GM21515 (cell line): ENCODE results near the gene SFSWAP.
"Not testable (repeated sequence)": the region's sequence is repeated elsewhere in the genome, so short reads cannot be mapped to it uniquely, and the experiment has no call there.

Experiments used
- ATAC-seq: cut with Tn5 transposase; IDR thresholded peaks from one replicate; pipeline ENCODE4 v1.9.1; 2021; ENCODE audit not compliant: unreplicated experiment

The SFSWAP gene

DNA sequence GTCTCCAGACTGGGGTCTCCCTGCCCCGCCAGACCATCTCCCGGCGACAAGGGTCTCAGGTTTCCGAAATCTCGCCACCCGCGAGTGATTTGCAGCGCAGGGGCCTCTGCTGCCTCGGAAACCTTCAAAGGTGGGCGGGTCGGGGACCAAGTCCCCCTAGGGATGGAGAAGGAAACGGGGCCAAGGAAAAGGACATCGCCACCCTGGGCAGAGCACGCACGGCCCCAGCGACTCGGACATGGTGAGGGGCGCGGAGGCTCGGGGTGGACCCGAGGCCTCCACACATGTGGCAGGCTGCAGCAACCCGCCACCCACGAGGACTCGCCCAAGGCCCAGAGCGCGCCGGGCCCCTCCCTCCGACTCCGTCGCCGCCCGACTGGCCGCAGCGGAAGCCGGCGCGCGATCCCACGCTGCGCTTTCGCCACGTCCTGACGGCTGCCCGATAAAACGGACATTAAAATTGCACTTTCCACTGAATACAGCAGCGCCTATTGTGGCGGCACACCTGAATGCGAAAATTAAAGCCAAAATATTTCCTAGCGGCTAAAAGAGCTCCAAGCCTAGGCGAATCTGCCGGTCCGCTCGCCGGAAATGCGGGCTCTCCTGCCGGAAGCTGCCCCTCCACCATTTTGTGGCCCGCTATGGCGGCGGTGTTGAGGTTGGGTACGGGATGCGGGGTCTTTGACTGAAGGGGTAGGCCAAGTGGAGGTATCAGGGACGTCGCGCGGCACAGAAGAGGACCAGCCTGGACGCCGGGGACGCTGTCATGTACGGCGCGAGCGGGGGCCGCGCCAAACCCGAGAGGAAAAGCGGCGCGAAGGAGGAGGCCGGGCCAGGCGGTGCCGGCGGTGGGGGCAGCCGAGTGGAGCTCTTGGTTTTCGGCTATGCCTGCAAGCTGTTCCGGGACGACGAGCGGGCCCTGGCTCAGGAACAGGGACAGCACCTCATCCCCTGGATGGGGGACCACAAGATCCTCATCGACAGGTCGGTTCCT is at the start of gene SFSWAP:
Gene SFSWAP (plus strand): TSS at position 627 of the 994 bp plus-strand sequence. CDS start 140 bp downstream, at position 767.
- peak; percentile 86 for ATAC-seq

DNA sequence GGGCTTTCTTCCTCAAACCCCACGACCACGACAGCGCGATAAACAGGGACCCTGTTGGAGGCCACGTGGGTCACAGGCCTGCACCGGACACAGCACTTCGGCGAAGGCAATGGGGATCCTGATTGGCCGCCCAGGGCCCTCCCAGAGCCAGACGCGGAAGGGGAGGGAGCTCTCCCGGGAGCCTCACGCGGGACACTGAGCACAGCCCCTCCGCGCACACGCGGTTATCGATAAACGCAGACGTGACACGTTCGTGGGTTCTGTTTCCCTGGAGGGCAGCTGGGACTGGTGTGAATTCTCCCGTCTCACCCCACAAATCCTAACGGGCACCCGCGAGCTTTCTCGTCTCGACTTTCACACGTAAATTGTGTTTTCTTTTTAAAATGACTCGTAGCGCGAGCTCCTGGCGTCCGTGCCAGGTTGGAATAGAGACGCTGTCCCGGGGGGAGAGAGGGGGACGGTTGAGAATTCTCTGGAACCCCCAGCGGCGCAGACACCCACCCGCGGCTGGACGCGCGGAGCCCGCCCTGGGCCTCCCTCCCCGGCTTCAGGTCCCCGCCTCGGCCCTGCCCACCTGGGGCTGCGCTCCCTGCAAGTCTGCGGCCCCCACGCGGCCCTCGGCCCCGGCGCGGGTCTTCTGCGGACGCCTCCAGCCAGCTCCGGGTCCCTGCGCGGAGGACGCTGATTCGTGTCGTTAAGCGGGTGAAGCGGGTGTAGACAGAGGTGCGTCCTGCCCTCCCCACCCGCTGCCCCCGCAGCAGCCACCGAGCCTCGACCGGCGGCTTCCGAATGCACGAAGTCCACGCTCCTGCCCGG is 49.5 kb upstream of the SFSWAP start:
- ATAC-seq, result not testable (repeated sequence)

DNA sequence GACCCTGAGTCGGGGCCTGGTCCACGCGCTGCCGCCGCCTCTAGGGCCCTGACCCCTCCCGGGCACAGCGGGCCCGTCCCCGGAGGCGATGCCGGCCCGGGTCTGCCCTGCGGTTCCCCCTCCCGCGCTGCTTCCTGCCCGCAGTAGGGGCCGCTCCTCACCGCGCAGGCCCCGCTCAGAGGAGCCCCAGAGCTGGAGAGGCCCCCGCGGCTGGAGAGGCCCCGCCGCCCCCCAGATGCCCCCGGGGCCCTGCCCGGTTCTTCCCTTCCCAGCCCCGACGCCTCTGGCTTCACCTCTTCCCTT is 49.0 kb upstream of the SFSWAP start:
- ATAC-seq, result not testable (repeated sequence)

DNA sequence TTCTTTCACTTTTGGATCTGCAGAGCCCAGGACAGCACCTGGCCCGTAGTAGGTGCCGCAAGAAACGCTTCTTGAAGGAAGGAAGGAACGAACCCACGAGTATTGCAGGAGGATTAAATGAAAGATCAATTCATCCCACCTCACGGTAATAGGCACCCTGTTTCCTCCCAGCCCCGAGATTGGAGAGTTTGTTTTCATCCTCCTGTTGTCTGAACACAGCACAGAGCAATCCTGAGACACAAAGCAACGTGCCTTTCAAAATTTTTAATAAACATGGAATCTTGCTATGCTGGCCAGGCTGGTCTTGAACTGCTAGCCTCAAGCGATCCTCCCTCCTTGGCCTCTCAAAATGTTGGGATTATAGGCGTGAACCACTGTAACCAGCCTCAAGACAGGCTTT is 48.5 kb upstream of the SFSWAP start:
- ATAC-seq, result not testable (repeated sequence)

DNA sequence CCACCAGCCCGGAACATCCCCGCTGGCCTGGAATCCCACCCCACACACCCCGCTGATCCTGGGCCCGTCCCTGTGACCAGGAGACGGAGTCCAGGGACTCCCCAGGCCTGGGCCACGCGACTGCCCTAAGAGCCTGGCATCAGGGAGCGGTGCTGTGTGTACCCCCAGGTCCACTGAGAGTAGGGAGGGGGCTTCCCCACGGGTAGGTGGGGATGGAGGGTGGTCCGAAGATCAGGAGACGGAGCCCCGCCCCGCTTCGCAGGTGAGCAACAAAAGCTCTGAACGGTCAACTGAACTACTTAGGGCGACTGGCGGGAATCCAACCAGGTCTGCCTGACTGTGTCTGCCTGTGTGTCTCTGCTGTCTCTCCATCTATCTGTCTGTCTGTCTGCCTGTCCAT is 45.2 kb upstream of the SFSWAP start:
- ATAC-seq, result not testable (repeated sequence)

DNA sequence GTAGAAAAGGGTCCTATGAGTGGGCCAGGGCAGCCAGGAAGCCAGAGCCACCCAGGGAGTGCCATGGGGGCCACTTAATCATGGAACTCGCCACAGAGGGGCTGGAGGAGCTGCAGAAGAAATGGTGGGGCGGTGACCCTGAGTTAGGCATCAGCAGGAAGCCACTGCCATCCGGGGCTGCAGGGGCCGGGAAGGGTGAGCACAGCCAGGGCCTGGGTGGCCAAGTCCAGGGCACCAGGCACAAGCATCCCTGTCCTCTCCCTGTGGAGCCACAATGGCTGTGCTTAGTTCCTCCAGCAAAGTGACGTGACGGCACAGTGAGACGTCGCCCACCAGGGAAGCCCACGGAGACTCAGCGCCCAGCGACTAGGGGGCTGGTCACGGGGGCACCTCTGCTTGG is 44.4 kb upstream of the SFSWAP start:
- ATAC-seq, result not testable (repeated sequence)

DNA sequence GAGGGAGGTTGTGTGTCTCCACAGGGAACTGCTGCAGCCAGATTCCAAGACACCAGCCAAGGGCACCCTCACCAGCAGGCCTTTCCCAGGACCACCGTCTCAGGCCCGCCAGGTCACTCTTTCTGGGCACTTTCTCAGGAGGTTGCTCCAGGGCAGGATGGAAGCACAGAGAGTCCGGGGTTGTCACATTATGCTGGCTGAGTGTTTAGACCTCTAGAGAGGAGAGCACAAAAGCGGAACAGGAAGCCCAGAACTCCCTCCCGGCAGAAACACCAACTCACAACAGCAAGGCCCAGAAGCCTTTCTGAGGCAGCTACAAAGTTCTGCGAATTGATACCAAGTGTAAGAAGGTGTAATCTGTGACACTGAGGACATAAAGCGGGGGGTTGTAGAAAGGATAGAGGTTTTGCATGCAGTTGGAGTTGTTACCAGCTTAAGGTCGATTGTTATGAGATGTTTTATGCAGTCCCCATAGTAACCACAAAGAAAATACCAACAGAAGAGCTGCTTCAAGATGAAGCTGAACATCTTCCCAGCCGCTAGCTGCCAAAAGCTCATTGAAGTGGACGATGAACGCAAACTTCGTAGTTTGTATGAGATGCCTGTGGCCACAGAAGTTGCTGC is 43.8 kb upstream of the SFSWAP start:
- ATAC-seq, result not testable (repeated sequence)

DNA sequence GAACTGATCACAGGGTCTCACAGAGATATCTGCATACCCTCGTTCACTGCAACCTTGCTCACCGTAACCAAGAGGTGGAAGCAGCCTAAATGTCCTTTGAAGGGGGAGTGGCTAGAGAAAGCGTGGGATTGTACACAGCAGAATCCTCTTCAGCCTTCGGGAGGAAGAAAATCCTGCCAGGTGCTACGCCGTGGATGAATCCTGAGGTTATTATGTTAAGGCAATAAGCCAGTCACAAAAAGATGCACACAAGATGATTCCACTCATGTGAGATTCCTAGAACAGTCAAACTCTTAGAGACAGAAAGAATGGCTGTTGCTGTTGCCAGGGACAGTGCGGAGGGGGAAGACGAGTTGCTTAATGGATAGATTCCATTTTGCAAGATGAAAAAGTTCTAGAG is 39.6 kb upstream of the SFSWAP start:
- no peak for ATAC-seq

DNA sequence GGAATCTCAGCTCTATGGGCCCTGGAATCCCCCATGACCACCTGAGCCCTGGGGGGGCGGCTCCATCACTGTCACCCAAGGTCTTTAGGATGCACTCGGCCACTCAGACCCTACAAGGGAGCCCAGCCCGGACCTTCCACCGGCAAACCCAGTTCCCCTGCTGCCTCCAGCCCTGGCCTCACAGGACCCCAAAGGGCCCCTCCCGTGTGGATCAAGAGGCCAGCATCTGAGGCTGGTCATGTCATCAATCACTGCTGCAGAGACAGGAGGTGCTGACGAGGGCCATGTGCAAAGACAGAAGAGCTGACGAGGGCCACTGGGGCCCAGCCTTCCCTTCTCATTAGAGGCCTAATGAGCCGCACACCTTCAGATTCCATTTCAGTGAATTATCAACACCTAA is 39.0 kb upstream of the SFSWAP start:
- ATAC-seq, result no peak

DNA sequence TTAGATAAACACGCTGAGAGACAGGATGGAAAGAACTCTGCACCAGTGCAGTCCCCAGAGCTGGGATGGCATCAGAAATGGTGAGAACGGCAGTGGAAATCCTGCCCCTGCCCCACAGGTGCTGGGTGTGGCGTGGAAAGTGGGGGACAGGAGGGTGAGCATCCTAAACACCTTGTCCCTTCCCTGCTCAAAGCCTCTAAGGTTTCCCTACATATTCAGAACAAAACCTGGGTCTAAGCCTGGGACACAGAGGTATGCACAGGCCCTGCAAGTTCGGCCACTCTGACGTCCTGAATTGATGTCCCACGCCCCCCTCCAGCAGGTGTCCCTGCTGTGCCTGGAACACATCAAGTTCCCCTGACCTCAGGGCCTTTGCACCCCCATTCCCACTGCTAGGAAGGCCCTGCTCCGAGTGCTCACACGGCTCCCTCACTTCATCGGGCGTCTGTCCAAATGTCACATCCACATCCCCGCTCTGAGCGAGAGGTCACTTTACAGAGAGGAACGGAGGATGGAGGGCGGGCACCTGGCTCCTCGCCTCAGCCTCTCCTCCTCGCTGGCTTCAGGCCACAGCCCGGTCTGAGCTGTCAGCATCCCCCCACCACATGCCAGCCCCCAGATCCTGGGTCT is 38.5 kb upstream of the SFSWAP start:
- no peak for ATAC-seq

DNA sequence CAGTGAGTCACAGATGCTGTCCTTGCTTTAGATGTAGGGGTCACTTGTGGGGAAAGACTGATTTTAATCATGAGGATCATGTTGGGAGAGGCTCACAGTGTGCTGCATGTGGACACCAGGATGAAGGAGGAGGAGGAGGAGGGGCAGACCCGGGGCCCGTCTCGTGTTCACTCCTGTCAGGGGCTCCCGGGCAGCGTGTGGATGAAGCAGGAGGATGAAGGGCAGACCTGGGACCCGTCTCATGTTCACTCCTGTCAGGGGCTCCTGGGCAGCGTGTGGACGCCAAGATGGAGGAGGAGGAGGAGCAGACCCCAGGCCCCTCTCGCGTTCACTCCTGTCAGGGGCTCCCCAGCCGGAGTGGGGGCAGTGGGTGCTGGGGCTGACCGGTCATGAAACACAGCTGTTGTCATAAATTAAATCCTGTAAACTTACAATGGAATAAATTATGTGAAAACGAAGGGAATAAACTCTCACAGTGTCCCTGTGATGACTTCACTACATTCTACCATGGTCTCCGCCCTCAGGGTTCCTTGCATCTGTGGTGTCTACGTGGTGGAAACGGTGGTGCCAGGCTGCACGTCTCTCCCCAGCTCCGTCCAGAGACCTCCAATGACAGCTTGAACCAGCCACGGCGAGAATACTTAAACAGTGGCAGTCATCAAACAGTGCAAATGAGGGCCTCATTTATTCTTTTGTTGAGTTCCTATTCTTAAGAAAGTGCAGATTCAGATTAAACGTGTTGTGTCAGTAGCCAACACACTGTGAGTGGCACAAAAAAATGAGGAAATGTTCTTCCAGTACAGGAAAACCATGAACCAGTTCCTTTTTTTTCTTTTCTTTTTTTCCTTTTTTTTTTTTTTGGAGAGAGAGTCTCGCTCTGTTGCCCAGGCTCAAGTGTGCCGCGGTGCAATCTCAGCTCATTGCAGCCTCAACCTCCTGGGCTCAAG is 37.7 kb upstream of the SFSWAP start:
- no peak for ATAC-seq

DNA sequence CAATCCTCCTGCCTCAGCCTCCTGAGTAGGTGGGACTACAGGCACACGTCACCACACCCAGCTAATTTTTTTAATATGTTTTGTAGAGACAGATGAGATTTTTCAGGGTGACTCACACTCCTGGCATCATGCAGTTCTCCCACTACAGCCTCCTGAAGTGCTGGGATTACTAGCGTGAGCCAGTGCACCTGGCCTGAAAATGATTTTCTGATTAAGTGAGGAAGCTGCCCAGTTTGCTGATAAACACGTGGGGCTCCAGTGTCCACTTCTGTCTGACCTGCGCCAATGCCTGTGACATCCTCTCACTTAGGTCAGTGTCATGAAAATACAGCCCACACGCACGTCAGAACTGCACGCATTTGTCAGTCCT is 37.0 kb upstream of the SFSWAP start:
- no peak for ATAC-seq

DNA sequence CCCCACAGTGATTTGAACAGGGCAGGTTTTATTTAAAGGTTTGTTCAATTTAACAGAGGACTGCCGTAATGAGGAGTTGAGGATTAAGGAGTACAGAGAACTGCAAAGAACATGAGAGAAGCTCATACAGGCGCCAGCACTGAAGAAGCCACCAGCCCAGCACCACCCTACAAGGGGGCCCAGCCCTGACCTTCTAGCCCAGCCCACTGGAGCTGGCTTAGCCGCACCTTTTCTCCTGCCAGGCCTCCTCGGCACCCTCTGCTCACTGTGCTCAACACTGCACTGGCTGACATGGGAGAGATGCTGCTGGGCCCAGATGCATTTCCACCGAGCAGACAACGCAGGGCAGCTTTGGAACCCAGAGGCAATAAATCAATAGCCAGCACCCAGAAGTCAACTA is 36.5 kb upstream of the SFSWAP start:
- ATAC-seq, result no peak

DNA sequence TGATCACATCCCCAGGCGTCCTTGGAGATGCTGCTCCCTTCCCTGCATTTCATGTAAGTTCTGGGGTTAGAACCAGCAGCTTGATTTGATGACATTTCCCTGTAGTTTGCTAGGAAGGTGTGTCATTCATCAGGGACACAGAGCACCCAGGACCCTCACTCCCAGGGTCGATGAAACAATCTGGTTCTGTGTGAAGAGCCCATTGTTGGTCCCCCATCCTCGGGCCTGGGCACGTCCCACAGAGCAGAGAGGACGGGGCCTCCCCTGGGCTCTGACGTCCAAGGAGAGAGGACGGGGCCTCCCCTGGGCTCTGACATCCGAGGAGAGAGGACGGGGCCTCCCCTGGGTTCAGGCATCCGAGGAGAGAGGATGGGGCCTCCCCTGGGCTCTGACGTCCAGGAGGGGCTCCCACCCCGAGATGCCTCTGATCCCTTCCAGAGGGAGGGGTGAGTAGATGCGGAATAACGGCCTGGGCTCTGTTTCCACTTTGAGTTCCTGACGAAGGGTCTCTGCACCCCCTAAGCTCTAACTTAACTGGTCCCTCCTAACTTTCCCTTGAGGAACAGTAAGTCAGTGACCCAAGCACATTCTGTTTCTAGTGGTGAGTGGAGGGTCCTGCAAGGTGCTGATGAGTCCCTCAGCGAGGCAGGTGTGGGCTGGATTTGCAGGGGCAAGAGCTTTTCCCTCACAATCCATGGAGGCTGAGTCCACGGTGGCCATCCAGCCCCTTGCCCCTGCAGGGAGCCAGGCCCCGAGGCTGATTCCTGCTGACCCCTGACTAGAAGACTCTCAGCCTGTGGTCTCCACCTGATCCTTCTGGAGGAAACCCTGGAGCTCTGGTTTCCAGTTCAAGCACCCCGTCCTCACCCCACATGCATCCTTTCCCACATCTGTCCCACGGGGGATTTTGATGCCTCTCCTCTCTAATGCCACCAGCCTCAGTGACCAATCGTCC is 35.5 kb upstream of the SFSWAP start:
- ATAC-seq, result no peak

DNA sequence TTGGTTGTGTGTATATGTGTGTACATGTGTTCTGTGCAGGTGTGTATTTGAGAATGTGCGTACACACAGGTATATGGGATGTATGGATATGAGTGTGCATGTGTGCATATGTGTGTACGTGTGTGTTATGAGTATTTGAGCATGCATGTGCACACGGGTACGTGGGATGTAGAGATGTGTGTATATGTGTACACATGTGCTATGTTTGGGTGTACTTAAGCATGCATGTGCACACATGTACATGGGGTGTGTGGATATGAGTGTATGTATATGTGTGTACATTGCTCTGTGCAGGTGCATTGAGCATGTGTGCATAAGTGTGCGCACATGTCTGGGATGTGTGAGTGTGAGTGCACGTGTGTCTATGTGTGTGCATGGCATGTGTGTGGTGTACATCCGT is 34.3 kb upstream of the SFSWAP start:
- no peak for ATAC-seq

DNA sequence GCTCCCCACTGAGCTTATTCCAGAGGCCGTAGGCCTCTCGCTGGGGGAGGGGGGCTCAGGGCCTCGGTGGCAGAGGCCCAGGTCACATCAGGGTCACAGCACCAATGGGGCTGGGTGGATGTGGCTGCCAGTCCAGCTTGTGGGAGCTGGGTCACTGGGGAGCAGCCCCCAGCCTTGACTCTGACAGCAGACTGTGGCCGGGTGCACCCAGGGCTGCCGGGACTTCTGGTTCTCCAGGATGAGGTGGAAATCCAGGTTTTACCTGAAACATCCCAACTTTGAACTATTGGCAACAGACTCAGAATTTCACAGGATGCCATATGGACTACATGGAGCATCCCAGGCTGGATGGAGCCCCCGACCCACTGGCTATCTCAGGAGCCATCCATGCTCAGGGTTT is 33.8 kb upstream of the SFSWAP start:
- ATAC-seq, result not testable (repeated sequence)

DNA sequence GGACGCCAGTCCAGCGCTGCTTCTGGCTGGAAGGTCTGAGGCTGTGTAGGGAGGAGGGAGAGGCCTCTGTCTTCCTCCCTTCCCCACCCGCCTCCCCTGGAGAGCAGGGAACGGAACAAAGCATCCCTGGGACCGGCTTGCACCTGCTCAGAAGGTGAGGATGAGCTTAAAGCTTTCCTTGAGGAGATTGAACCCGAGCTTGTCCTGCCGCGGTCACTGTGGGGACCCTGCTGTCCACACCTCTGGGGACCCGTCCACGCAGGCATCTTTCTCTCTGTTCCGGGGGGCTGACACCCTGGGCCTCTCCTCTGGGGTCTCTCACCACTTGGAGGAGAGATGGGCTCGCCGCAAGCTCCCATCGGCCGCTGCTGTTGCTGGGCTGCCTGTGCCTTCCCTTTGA is 33.2 kb upstream of the SFSWAP start:
- no peak for ATAC-seq

DNA sequence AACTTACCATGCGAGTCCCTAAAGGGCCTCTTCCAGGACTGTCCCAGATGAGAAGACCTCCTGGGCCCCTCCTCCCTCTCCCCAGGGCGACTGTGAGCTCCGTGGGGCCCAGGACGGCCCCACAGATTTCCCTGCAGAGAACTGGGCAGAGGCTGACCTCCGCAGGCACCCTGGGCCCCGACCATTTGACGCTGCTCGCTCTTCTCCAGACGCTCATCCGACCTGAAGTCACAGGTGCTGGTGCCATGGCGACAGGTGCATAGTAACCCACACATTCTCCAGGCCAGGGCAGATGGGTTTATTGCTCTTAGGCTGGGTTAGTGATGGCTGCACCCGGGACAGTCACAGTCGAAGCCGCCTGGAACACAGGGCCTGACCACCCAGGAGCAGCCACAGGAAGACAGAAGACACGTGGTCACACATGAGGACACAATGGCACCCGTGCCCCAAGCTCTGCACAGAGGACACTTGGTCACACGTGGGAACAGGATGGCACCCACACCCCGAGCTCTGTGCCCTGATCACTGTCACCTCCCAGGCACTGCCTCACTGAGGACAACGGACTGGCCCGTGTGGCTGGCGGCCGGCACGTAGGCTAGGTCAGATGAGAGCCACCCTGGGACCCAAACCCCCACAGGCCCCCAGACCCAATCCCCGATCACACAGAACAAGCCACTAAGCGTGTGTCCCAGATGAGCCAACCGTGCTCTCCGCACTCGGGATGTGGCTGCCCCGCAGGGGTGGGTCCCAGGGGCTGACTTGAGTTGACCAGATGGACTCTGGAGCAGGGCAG is 32.3 kb upstream of the SFSWAP start:
- not testable (repeated sequence) for ATAC-seq
